ENCODE measurements around the gene ABCG1.

Gene ABCG1

DNA sequence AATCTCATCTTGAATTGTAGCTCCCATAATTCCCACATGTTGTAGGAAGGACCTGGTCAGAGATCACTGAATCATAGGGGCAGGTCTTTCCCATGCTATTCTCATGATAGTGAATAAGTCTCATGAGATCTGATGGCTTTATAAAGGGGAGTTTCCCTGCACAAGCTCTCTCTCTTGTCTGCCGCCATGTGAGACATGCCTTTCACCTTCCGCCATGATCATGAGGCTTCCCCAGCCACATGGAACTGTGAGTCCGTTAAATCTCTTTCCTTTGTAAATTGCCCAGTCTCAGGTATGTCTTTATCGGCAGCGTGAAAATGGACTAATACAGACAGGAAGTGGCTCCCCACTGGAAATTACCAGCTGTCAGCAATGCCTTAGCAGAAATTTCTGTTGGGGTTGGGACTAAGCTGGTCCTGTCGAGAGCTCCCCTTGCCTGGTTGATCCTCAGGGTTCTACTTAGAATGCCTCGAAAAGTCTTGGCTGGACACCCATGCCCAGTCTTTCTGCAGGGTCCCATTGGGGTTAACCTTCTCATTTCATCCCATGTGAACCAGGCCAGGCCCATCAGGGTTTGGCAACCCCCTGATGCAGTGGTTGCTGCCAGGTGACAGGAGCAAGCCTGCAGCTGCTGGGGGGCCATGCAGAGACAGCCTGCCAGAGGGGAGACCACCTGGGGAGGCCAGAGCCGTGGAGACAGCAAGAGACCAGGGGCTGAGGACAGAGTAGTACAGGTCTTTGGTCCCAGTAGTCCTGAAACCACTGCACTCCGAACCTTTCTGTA is 2.8 kb upstream of the ABCG1 start:
- no peak for DNase-seq

- no peak for DNase-seq
Observed at GRCh38 chr21:42216726-42217572, 2.0 kb upstream of the ABCG1 start.

DNA sequence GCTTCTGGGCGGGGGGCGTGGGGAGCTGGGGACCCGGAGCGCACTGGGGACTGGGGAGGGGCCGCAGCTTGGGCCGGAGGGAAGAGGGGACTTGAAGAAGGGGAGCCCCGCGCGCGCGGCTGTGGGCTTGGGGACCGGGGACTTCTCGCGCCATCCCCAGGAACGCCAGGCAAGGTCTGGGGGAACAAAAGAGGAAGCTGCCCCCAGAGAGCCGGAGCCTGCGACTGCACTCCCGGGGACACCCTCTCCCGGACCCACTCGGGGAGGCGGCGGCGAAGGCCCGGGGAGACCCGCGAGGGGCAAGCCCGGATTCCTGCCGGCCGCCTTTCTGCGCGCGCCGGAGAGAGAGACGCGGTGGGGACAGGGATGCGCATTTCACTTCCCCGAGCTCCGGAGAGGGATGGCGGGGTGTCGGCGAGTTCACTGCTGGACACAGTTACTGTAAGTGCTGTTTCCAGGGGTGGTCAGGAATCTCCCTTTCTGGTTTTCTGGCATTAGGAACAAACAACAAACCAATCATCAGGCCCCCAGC is 732 bp downstream of the ABCG1 start:
- DNase-seq: peak; percentile 28

DNA sequence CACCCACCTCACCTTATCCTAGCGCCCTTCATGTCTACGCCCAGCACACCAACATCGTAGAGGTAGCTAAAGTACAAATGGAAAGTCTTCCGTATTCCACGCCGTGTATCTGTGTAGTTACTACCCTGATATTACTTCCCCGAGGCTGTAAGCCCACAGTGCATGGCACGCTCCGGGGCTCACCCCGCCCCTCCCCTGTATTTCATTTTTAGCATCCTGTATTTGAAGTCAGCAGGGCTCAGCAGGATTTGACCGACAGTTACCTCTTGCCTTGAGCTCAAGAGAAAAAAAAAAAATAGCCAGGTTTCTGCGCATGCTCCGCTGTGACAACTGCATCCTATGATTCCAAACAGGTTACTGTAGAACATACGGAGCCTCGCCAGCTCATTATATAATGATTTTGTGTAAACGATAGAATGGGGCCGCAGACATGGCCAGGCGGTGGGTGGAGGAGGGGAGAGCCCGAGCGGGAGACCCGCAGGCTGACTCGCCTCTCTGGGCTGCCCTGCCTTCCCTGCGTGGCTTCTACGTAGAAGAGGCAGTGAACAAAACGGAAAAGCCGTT is 1.3 kb downstream of the ABCG1 start:
- peak; percentile 49 for DNase-seq

DNA sequence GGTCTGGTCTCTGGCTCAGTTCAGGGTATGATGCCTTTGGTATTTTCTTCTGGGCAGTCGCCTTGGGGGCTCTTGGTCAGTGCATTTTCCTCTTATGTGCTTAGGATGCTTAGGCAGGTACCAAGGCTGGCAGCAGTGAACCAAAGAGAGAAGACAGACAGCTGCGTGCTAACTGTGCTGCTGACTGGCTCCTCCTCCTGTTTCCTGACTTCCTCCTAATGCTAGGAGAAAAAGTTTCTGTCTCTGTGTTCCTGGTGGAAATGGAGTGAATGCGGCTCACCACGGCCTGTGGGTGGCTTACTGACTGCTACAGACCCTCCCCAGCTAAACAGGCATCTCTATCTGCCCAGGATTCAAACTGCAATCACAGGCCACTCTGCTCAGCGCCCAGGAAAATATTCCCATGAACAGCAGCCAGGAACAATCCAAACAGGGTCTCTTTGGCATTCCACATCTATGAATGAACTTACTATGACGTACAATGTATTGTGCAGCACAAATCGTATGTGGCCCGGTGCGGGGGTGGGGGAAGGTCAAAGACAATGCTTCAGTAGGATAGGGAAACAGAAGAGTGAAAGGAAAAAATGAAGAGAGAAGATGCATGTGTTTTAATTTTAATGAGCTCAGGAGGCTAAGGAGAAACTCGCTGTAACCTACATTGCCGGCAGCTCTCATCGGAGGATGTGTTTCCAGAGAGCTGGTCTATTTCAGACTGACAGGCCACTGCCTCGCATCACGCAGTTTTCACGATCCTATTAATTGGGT is 2.8 kb downstream of the ABCG1 start:
- no peak for DNase-seq

- DNase-seq: no peak
Observed at GRCh38 chr21:42222386-42222785, 3.4 kb downstream of the ABCG1 start.

GRCh38 chr21:42222821-42223390 is 4.0 kb downstream of the ABCG1 start:
- DNase-seq: no peak

DNA sequence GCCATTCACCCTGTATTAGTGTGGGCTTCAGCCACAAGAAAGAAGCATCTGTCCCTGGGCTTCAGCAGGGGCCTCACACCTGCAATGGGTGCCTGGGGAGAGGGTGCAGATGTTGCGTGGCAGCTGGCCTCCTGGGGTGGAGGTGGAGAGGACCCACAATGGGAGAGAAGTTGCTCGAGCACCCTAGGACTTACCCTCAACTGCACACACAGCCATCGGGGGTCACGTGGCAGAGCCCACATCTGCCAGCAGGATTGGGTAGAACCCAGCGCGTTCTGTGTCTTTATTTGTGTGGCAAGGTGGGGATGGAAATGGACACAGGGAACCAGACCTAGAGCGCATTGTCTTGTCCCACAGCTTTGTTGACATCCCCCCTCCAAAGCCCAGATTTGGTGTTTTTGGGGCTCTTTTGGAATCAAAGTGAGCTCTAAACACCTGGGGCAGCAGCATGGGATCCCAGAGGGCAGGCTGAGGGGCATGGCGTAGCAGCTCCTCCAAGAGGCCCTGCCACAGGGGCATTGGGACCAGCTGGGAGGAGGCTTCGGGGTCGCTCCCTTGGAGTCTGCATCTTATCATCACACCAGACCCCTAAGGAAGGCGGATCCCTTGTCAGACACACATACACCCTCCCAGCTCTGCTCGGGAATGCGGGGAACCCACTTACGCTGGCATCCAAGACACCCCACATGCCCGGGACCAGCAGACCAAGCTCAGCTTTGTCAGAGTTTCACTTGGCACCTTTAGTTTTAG is 5.1 kb downstream of the ABCG1 start:
- no peak for DNase-seq

DNA sequence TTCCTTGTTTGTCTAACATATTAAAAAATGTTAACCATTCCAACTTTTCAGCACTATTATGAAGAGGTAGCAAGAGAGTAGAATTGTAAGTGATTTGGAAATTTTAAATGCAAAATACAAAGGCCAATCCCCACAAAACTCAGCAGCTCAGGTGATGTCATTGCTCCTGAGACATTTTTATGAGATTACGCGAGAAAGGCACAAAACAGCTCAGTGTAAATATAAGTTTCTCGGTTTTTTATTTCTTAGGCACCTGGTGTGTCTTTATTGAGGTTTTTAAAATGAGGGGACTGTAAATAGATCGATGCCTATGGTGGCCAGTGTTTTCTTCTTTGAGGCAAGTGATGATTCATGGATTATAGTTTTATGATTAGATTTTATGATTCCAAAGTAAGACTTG is 6.1 kb downstream of the ABCG1 start:
- no peak for DNase-seq

- DNase-seq: no peak
Observed at GRCh38 chr21:42225571-42226155, 6.7 kb downstream of the ABCG1 start.

DNA sequence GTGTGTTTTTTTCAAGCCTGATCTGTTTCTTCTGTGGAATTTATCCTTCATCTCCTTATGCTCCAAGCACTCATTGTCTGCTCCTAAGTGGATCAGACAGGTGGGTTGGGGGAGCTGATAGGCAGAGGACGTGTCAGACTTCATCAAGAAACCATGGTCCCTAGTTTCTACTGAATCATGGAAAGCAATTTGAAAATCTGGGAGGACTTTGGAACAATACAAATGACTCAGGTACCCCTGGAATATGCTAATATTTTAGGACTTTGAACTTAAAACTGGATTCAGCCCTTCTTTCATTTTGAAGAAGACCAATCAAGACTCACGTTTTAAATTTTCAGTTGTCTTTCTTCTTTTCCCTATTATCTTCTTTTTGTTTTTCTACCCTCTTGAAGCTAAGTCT is 7.7 kb downstream of the ABCG1 start:
- DNase-seq: no peak

DNA sequence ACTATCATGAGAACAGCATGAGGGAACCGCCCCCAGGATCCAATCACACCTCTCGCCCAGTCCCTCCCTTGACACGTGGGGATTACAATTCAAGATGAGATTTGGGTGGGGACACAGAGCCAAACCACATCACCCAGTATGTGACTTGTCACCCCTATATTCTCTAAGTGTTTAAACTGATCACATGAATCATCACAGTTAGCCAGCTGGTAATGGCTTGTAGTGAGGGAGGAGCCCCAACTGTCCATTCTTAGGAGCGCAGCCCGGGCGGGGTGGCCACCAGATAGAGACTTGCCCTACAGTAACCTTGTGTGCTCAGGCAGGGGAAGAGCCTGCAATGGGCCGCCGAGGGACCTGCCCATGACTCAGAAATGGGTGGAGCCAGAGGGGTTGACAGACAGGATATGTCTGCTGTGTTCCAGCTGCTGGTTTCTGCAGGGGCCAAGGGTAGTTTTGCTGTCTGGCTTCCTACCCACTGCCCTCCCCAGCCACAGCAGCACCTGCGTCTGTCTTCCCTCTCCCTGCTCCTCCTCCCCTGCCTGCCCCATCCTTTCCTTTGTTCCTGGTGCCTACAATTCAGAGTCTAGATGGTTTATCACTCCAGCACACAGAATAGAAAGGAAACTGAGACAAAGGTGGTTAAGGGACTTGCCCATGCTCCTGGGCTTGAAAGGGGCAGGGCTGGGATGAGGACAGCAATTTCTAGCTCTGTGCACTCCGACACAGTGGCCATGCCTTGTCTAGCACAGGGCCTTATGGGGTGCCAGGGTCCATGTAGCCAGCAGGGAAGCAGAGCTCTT is 9.2 kb downstream of the ABCG1 start:
- peak; percentile 84 for DNase-seq

DNA sequence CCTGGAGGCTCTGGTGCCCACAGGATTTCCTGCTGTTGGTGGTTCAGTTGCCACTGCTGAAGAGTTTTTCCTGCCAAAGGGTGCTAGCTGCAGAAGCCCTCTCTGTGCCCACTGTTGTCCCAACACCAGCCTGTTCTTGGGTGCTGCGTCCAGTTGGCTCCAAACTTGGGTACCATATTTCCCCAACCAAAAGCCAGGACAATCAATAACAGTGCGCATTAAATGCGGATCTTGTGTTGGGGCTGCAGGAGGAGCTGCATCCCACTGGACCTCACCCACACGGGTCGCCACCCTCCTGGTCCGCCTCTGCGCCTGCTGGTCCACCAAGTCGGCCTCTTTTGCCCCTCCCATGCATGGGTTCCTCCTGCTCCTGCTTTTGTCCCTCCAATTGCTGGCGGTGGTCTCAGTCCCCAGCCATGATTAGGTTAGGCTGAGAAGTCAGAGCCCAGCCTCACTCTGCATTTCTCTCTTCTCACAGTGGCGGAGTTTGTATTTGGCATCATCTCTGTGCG is 9.8 kb downstream of the ABCG1 start:
- no peak for DNase-seq

DNA sequence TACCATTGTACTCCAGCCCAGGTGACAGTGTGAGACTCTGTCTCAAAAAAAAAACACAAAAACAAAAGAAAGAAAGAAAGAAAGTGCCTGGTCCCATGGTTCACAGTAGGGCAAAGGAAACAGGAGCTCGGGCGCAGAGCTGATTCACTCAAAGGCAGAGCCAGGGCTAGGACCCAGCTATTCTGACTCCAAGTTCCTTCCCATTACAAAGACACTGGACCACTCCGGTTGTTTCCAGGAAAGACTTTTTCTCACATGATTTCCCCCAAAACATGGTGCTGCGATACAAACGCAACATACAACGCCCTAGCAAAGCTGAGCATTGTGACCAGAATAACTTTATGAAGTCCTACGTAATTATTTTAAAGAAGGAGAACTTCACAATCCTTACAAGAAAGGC is 10.7 kb downstream of the ABCG1 start:
- no peak for DNase-seq

DNA sequence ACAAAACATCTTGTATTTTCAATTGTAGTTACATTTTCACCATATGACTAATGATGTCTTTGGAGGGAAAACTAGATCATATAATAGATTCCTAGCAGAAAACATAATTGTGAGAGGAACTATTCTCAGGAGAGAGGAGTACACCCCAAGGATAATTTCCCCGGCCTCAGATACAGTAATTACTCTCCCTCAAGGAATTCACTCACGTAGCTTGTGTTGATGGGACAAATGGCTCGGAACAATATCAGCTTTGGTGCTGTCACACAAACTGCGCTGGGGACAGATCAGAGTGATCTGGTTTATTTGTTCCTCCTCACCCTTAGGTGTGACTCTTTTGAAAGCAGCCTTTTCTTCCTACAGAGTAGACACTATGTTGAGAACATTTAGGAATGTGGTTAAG is 11.2 kb downstream of the ABCG1 start:
- DNase-seq: no peak

DNA sequence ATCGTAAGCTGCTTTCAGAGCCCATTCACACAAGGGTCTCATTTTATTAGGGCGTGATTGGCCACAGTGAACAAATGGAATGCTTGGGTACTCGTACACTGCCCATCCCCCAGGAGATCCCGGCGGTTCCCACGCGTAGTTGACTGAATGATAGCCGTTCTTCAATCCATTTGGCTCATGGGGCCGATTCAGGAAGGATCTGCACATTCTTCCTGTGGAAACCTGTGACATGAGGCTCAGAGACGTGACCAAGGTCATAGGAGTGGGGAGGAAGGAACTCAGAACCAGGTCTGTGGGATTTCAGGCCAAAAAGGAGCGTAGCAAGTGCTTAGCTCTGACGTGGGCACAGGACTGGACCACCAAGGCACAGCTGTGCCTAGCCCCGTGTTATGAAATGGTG is 11.7 kb downstream of the ABCG1 start:
- DNase-seq: no peak

DNA sequence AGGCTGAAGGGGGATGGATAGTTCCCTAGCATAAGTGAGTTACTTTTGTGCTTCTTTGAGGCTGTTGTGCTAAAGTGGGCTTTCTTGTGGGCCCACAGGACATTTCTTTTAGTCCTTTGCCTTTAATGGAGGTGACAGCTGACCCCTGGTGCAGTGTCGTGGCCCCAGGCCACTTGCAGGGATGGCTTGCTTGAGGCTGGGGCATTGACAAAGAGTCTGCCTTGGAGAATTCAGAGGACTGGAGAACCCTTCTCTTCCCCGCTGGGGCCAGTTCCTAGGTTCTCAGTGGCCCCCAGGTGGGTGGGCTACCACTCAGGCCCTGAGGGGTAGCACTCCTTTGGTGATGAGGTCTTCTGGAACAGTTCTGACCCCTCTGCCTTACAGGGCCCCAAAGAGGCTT is 12.8 kb downstream of the ABCG1 start:
- no peak for DNase-seq

DNA sequence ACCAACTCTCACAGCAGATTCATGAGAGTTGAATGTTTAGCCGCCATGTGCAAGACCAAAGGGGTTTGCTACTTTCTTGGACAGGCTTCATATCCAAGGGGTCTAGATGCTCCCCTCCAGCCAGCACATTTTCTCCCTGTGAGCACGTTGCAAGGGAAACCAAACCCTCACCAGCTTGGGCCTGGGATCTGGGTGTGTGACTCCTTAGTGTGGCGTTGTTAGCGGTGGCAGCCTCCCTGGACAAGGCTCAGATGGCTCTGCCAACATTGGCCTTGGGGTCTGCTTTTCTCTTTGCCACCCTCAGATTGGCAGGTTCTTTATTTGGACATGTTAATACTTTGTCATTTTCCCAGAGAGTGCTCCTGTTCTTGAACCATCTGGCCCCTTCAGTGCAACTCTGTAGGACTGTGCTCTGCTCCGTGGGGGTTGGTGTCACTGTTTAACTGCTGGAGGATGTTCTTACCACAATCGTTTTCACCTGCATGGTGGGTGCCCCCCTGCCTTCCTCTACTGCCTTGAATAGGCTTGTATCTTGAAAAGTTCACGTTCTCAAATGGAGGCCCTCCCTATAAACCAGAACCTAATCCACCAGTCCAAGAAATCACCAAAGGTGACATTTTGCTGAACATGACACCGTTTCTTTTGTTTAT is 13.4 kb downstream of the ABCG1 start:
- DNase-seq: no peak

DNA sequence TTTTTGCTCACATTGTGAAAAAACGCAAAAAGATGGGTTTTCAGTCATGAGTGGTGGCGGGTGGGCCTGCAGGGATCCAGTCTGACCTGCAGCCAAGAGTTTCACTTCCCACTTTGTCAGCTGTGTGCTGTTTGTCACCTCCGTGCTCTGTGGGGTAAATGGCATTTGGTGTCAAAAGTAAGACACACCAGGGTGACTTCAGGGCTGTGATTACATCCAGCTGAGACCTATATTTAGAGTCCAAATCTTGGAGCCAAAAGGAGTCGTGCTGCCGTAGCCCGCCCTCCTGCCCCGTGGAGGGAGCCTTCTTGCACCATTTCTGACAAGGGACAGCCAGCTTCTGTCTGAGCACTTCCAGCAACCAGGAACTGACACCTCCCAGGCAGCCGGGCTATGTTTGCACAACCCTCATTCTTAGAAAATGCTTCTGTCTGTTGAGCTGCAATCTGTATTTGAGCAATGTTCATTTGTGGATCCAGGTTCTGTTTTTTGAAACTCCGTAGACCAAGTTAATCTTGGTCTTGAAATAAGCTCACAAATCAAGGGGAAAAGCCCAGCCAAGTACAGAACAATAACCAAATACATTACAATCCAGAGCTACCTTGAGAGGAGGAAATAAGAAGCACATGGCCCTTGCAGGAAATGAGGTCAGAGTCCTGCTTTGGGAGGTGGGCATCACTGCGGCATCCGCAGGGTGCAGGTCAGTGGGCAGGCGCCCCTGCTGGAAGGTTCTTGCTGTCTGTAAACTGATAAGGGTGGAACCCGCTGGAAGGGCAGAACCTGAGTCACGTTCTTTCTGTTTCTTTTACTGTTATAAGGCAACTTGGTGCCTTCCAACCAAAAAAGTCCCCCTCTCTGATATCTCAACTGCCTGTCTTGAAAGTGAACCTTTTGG is 14.4 kb downstream of the ABCG1 start:
- DNase-seq: peak; percentile 79

Data from hematopoietic multipotent progenitor cell treated with erythropoietin and hydrocortisone succinate and interleukin-3 and kit ligand, for 6 days (in vitro differentiated cells).